Activated B cell treated with CpG ODN at 0.5 μM for 24 hours (primary cell): Measurements from ENCODE around the gene MRPL23. TPM values are rescaled to one million over a fixed set of nuclear protein-coding genes. Genes with fewer than 3 reads are reported as not detected.

Experiments
- ATAC-seq: fragments of 200-7000 bp; cut with Tn5 transposase; one replicate; pipeline ENCODE4 v1.10.0; 2021; ENCODE audit warnings: low read depth, mild to moderate bottlenecking, moderate library complexity
- CTCF ChIA-PET: fragments of 350-600 bp; sonication (Branson Sonifier 250); formaldehyde crosslinking; loops from one replicate; lab custom pipeline; 2021; ENCODE audit warnings: antibody characterized with exemption; lab: Charles Lee
- POLR2A ChIA-PET: fragments of 350-600 bp; sonication (Branson Sonifier 250); formaldehyde crosslinking; loops from one replicate; lab custom pipeline; 2021; ENCODE audit warnings: antibody characterized with exemption; lab: Charles Lee
- DNase-seq: peaks from one replicate; pipeline ENCODE4 v3.0.0; 2022
- H3K27ac Mint-ChIP-seq: one replicate; pipeline ENCODE4 v1.8.0; 2020; ENCODE audit warnings: mixed read lengths
- H3K27me3 Mint-ChIP-seq: one replicate; pipeline ENCODE4 v1.8.0; 2021; ENCODE audit warnings: mixed read lengths
- H3K36me3 Mint-ChIP-seq: one replicate; pipeline ENCODE4 v1.8.0; 2021; ENCODE audit warnings: low read depth, mixed read lengths
- H3K4me1 Mint-ChIP-seq: one replicate; pipeline ENCODE4 v1.8.0; 2021; ENCODE audit warnings: mixed read lengths
- H3K4me3 Mint-ChIP-seq: one replicate; pipeline ENCODE4 v1.8.0; 2020; ENCODE audit warnings: mild to moderate bottlenecking, mixed read lengths
- H3K9me3 Mint-ChIP-seq: one replicate; pipeline ENCODE4 v1.8.0; 2020; ENCODE audit warnings: mixed read lengths
- intact Hi-C: fragments of 100-400 bp; cut with micrococcal nuclease; formaldehyde crosslinking; loops from one replicate; pipeline ENCODE4 v1.15.1; 2024
- total RNA-seq: library from RNA; stranded (reverse); gene quantifications from 2 replicates; pipeline ENCODE4 v1.2.3, GENCODE V29; 2022
- TF ChIP-seq, protein P1 (sequence below): fragments of 200-600 bp; IDR thresholded peaks from one replicate; pipeline ENCODE4 v1.8.0; 2022; ENCODE audit warnings: antibody characterized with exemption, mild to moderate bottlenecking

The MRPL23 gene
- total RNA-seq, 1 donor from 2014 or later = 89.8 TPM

DNA sequence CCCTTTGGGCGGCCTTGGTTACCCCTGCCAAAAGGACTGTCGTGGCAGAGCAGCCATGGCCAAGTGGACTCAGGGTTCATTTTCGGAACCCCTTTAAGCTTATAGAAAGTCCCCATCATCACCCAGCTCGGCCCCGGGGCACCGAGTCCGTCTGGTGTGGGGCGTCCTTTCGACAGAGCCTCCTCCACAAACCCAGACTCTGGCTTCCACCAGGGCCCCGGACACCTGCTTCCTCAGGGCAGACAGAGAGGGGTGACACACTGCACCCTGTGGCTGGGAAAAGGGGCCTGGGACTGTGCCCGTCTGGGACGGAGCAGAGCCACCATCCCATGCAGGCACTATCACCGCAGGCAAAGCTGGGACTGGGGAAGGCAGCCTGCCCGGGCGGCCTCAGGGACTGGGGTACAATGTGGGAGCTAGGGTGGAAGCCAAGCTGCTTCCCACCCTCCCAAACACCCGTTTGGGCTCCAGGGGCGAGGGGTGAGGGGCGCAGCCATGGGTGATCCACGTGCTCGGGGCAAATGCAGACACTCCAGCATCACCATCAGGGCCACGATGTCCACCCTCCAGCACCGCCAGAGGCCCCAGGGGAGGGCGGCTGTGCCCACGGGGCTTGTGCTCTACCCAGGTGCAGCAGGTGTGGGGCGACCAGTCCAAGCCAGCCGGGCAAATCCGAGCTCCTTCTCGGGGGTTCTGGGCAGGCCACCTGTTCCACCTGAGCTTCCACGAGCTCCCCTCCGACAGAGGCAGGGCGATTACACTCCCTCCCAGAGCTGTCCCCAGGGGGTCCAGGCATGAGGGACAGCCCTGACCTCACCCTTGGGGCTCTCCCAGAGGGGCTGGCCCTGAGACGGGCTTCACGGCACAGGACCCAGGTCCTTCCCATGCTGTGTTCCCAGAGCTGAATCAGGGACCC is 11.7 kb upstream of the MRPL23 start:
- no peaks in the 10 kb centered on the region for H3K36me3 Mint-ChIP-seq
- peaks cover 24% of the 10 kb centered on the region for H3K27me3 Mint-ChIP-seq
- DNase-seq (peak; percentile 13), ATAC-seq (no peak)
- intact Hi-C loops = no loop called here
- H3K27ac Mint-ChIP-seq = no peak overlapping the region
- H3K4me3 Mint-ChIP-seq = no peak overlapping the region
- TF ChIP-seq, protein P1, sequence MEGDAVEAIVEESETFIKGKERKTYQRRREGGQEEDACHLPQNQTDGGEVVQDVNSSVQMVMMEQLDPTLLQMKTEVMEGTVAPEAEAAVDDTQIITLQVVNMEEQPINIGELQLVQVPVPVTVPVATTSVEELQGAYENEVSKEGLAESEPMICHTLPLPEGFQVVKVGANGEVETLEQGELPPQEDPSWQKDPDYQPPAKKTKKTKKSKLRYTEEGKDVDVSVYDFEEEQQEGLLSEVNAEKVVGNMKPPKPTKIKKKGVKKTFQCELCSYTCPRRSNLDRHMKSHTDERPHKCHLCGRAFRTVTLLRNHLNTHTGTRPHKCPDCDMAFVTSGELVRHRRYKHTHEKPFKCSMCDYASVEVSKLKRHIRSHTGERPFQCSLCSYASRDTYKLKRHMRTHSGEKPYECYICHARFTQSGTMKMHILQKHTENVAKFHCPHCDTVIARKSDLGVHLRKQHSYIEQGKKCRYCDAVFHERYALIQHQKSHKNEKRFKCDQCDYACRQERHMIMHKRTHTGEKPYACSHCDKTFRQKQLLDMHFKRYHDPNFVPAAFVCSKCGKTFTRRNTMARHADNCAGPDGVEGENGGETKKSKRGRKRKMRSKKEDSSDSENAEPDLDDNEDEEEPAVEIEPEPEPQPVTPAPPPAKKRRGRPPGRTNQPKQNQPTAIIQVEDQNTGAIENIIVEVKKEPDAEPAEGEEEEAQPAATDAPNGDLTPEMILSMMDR = no peak
- H3K9me3 Mint-ChIP-seq = no peaks in the 10 kb centered on the region
- POLR2A ChIA-PET = no interaction called here
- peaks cover 2% of the 10 kb centered on the region for H3K4me1 Mint-ChIP-seq
- CTCF ChIA-PET = no interaction called here

DNA sequence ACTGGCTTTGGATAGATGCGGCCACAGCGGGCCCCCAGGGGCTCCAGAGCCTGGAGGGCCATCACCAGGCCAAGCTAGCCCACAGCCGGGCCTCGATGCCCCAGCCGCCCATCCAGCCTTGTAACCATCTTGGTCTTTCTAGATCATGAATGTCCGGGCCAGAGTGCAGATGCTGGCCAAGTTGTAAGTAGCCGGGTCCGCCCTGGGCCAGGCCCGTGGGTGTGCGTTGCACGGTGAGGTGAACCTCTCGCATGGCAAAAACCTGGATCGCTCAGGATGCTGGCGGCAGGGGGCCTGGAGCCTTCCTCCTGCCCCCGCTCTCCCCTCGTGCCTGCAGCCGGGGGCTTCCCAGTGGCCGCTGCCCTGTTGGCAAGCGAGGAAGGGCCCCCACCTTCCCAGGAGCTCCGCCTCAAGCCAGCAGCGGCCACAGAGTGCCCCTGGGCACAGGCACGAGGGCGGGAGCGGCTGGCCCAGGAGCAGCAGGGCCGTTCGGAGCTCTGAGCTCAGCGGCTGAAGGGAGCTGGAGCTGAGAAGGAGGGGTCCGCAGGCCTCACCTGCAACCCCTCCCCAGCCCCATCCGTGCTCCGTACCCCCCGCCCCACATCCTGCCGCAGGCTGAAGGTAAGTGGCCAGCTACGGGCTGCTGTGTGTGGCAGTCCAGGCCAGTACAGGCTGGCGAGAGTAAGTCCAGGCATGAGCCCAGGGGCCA is 10.9 kb upstream of the MRPL23 start:
- no peaks in the 10 kb centered on the region for H3K9me3 Mint-ChIP-seq
- ATAC-seq (no peak), DNase-seq (peak; percentile 7)
- ChIA-PET CTCF (no interaction called here), POLR2A (interaction anchor here (0.6 kb wide), 1 partner anchor 1454 kb away, joined by 7 read pairs; no protein-coding TSS in a partner anchor)
- no peak overlapping the region for H3K27ac Mint-ChIP-seq
- H3K36me3 Mint-ChIP-seq = no peaks in the 10 kb centered on the region
- H3K4me3 Mint-ChIP-seq = no peak overlapping the region
- intact Hi-C loops = no loop called here
- H3K4me1 Mint-ChIP-seq = peaks cover 2% of the 10 kb centered on the region
- peaks cover 24% of the 10 kb centered on the region for H3K27me3 Mint-ChIP-seq
- TF ChIP-seq, protein P1 = no peak

DNA sequence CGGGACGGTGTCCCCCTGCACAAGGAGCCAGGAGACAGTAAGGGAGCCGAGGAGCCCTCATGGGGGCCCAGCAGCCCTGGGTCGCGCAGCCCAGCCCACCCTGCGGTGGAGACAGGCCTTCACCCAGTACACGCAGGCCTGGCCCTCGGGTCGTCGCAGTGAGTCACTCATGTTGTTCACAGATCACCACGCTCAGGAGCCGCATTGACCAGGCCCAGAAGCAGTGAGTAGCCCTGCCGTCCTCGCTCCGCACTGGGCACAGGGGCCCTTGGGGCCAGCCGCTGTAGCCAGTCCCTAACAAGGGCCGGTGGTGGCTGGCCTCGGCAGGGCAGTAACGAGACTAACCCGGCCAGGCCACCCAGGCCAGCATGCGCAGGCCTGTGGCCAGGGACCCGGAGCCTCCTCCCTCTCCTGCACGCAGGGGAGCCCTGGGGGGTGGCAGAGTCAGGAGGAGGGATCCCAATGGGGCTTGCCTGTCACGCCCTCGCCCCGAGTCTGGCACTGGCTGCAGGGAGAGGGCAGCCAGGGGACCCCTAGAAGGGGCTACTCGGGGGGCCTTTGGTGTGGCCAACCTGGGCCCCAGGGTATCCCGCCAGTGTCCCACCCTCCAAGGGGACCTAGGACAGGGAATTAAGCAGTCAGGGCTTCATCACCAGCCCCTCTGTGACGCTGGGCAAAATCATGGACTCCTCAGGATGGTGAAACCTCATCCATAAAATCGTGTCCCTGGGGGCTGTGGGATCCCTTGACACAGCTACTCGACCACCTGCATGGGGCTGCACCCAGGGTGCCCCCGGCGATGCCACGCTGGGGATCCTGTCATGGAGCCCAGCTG is 10.1 kb upstream of the MRPL23 start:
- Mint-ChIP-seq H3K27ac (no peak overlapping the region), H3K4me3 (no peak overlapping the region), H3K4me1 (peaks cover 2% of the 10 kb centered on the region), H3K36me3 (no peaks in the 10 kb centered on the region), H3K27me3 (peaks cover 18% of the 10 kb centered on the region), H3K9me3 (no peaks in the 10 kb centered on the region)
- TF ChIP-seq, protein P1 = no peak
- DNase-seq (peak; percentile 12), ATAC-seq (no peak)
- POLR2A ChIA-PET = no interaction called here
- intact Hi-C loops = no loop called here
- CTCF ChIA-PET = no interaction called here

DNA sequence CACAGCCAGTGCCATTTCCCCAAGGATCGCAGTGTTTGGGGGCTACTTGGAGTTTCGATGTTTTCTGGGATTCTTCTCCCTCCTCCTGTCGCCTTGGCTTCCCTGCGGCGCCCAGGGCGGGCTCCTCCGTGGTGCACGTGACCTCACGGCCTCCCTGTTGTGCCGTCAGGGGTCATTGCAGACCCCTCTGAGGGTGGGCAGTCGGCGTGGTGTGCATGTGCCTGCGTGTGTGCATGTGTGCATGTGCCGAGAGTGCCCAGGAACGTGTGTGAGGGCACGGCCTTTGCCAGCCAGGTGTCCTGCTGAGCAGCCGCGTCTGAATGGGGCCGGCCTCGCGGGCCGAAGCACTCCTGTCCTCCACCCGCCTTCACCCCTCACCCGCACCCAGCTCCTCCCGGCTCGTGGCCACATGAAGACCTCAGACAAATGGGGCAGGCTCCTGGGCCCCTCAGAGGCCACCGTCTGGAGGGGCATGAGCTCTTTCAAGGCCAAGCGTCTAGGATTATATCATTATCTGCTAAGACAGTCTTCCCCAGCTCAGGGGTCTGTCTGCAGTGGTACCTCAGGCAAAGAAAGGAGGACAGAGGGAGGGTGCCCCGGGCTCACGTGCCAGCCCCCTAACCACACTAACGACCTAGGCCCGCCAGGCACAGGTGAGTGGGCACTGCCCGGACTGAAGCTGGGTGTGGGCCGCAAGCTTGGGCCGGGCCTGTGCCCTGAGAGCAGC is 9.4 kb upstream of the MRPL23 start:
- ATAC-seq (no peak), DNase-seq (peak; percentile 13)
- Mint-ChIP-seq H3K4me3 (no peak overlapping the region), H3K36me3 (no peaks in the 10 kb centered on the region), H3K4me1 (peaks cover 2% of the 10 kb centered on the region), H3K9me3 (no peaks in the 10 kb centered on the region), H3K27ac (no peak overlapping the region), H3K27me3 (peaks cover 13% of the 10 kb centered on the region)
- intact Hi-C loops = no loop called here
- POLR2A ChIA-PET = no interaction called here
- TF ChIP-seq, protein P1 = no peak
- CTCF ChIA-PET = no interaction called here
